ENCODE data around the gene TRPV5. TPM values are rescaled to one million over a fixed set of nuclear protein-coding genes. Genes with fewer than 3 reads are reported as not detected.

The TRPV5 gene
- total and polyA plus RNA-seq, 2 of the 4 experiments (the other 2 are of a cell fraction): not detected

- ATAC-seq (ENCODE audit: low read depth) (no peak), DNase-seq (no peak)
- H4K5ac ChIP-seq (ENCODE audit: low read depth, low read length): no peak overlapping the region
- no peak overlapping the region for H4K91ac ChIP-seq (ENCODE audit: insufficient read depth, low read depth, low read length)
- no peak overlapping the region for H2BK20ac ChIP-seq (ENCODE audit: low read depth, low read length)
- H4K20me1 ChIP-seq (ENCODE audit: insufficient read depth, low read length): no peaks in the 10 kb centered on the region
- CTCF ChIA-PET: interaction anchor here (0.9 to 1.1 kb wide), 2 partner anchors 14 to 89 kb away, joined by 4 to 9 read pairs; no protein-coding TSS in a partner anchor
- TF ChIP-seq, protein P1, sequence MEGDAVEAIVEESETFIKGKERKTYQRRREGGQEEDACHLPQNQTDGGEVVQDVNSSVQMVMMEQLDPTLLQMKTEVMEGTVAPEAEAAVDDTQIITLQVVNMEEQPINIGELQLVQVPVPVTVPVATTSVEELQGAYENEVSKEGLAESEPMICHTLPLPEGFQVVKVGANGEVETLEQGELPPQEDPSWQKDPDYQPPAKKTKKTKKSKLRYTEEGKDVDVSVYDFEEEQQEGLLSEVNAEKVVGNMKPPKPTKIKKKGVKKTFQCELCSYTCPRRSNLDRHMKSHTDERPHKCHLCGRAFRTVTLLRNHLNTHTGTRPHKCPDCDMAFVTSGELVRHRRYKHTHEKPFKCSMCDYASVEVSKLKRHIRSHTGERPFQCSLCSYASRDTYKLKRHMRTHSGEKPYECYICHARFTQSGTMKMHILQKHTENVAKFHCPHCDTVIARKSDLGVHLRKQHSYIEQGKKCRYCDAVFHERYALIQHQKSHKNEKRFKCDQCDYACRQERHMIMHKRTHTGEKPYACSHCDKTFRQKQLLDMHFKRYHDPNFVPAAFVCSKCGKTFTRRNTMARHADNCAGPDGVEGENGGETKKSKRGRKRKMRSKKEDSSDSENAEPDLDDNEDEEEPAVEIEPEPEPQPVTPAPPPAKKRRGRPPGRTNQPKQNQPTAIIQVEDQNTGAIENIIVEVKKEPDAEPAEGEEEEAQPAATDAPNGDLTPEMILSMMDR (conservative IDR thresholded peaks at IDR 0.05; ENCODE audit: low read depth, low read length): no peak
- no peak for TF ChIP-seq ELK1 (IDR thresholded peaks at IDR 0.05; ENCODE audit: borderline replicate concordance, low read depth, low read length)
- TF ChIP-seq RAD21 (IDR thresholded peaks at IDR 0.05; ENCODE audit: low read length): no peak
- no peak for TF ChIP-seq CEBPB (IDR thresholded peaks at IDR 0.05; ENCODE audit: low read depth, low read length)
- no peak for TF ChIP-seq RFX5 (IDR thresholded peaks at IDR 0.05; ENCODE audit: low read depth, low read length)
- TF ChIP-seq POLR2A (IDR thresholded peaks at IDR 0.05; ENCODE audit: low read depth, low read length): no peak
- TF ChIP-seq USF2 (IDR thresholded peaks at IDR 0.05; ENCODE audit: low read depth, low read length): no peak
- no peak for TF ChIP-seq MXI1 (IDR thresholded peaks at IDR 0.05; ENCODE audit: borderline replicate concordance, low read depth, low read length)
- no peak for TF ChIP-seq MAFK (IDR thresholded peaks at IDR 0.05; ENCODE audit: low read depth, low read length)
- TF ChIP-seq MAZ (IDR thresholded peaks at IDR 0.05; ENCODE audit: borderline replicate concordance, low read depth, low read length): no peak
- dilution Hi-C loops (cut with HindIII; ENCODE audit: low sequenced_read_pairs, unreplicated experiment) (no loop called here), intact Hi-C loops (cut with micrococcal nuclease) (no loop called here), in situ Hi-C loops (cut with MboI; ENCODE audit: low sequenced_read_pairs) (no loop called here)
- POLR2A ChIA-PET (ENCODE audit: unreplicated experiment): no interaction called here
- no peak overlapping the region for H3K4me3 ChIP-seq (ENCODE audit: insufficient read depth, low read depth, low read length)
- no peak overlapping the region for H2BK5ac ChIP-seq (ENCODE audit: low read depth, low read length, poor library complexity, severe bottlenecking)
- H3K9ac ChIP-seq (ENCODE audit: low read depth, low read length): no peak overlapping the region
- H3K27me3 ChIP-seq (ENCODE audit: control insufficient read depth, insufficient read depth, low read length): no peaks in the 10 kb centered on the region
- no peaks in the 10 kb centered on the region for H3K36me3 ChIP-seq (ENCODE audit: control insufficient read depth, insufficient read depth, low read length)
- H2AFZ ChIP-seq (replicated peaks; ENCODE audit: low read length, poor library complexity): no peak overlapping the region
- no TSS peak for BruUV-seq (replicated peaks)
- 80% methylated on average over 2 of the region's 15 CpGs; no CpG with 5 or more reads in 1 of the 2 experiments for WGBS, 2 experiments (ENCODE audit: extremely low coverage in 2 of 2, insufficient read length in 1 of 2)
- no peaks in the 10 kb centered on the region; the same call in 1 of the 2 replicates for H3K9me3 ChIP-seq (ENCODE audit: control insufficient read depth, insufficient read depth, low read length)
- no peaks in the 10 kb centered on the region for H3K79me1 ChIP-seq (ENCODE audit: low read depth in 1 of 2, low read length in 2 of 2)
- no peaks in the 10 kb centered on the region for H3K9me1 ChIP-seq (ENCODE audit: insufficient read depth, low read length)
- H3K23ac ChIP-seq (ENCODE audit: low read depth, low read length): no peak overlapping the region
- H3K14ac ChIP-seq (replicated peaks; ENCODE audit: low read depth, low read length): no peak overlapping the region
- no peak overlapping the region for H3K56ac ChIP-seq (ENCODE audit: extremely low read depth, insufficient read depth, low read length)
- H3K4me2 ChIP-seq (ENCODE audit: low read depth, low read length): no peak overlapping the region
- H3K4me1 ChIP-seq (ENCODE audit: control insufficient read depth, insufficient read depth, low read length): no peaks in the 10 kb centered on the region
- H2AK5ac ChIP-seq (ENCODE audit: low read depth, low read length): no peak overlapping the region
- no peak overlapping the region for H2BK15ac ChIP-seq (ENCODE audit: low read depth, low read length)
- no peak overlapping the region for H2AK9ac ChIP-seq (replicated peaks; ENCODE audit: low read depth, low read length, poor library complexity)
- H2BK120ac ChIP-seq (ENCODE audit: low read depth, low read length): no peak overlapping the region
- no peak overlapping the region for H4K8ac ChIP-seq (ENCODE audit: low read depth in 2 of 2, low read length in 2 of 2)
- no peak overlapping the region for H3K4ac ChIP-seq (ENCODE audit: low read depth, low read length)
- H3K18ac ChIP-seq (ENCODE audit: low read depth, low read length): no peak overlapping the region
- H3K27ac ChIP-seq (ENCODE audit: insufficient read depth, low read length): no peak overlapping the region
These were observed 61.4 kb downstream of the TRPV5 start for GRCh38 chr7:142872106-142872675.
